ENCODE measurements around the gene HDAC4.

DNA sequence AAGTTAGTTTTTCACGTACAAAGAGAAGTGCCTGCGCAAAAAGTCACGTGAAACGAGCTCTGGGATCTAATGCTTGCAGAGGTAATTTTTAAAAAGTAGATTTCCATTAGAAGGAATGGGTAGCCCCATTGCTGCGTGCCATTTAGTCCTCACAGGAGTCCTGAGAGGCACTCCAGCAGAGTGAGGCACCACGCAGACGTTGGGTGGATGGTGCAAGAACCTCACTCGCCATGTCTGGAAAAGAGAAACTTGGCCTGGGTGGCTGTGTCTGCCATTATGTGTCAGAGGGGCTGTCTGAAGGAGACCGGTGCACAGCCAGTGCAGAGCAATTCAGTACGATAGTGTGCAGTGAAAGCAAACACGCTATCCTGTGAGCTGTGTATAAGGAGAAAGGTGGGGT is 1.8 kb upstream of the HDAC4 start:
- no peak for TF ChIP-seq CTCF (IDR thresholded peaks at IDR 0.05; ENCODE audit: low read depth, low read length, missing input control)
- TF ChIP-seq SP1 (IDR thresholded peaks at IDR 0.05): no peak
- no peak for TF ChIP-seq JUND (IDR thresholded peaks at IDR 0.05)
- no peak for TF ChIP-seq TAF1 (conservative IDR thresholded peaks at IDR 0.05)
- TF ChIP-seq YY1 (IDR thresholded peaks at IDR 0.05): no peak
- no peak for TF ChIP-seq RAD21 (IDR thresholded peaks at IDR 0.05)
